ENCODE data around the gene PRODH.
"Not testable (repeated sequence)": the region's sequence is repeated elsewhere in the genome, so short reads cannot be mapped to it uniquely, and the experiment has no call there.

PRODH gene

DNA sequence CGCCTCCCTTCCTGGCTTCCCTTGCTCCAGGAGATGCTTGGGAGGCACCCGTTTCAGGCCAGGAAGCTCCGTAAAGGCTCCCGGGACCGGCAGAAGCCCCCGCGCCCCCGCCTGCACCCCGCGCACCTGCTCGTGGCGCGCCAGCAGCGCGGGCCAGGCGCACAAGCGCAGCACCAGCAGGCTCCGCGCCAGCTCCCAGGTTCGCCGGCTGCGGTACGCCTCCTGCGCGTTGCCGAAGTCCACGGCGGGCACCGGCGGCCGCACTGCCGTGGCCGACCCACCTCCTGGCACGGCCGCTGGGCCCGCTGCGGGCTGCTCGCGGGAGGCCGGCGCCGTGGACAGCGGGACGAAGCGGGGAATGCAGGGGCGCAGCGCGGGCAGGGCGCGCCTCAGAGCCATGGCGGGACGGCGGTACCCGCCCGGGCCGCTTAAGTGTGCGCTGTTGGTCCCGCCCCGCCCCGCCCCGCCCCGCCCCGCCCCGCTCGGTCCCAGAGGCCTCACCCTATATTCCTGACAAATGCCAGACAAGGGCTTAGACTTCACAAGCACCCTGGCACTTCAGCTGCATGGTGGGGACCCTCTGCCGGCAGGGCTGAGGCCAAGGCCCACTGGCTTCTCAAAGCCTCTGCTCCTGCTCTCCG is at the start of gene PRODH:
TSS of gene PRODH (minus strand) at position 405 of the 641 bp plus-strand sequence. CDS start at position 399, 6 bp downstream.
- DNase-seq: no peak

DNA sequence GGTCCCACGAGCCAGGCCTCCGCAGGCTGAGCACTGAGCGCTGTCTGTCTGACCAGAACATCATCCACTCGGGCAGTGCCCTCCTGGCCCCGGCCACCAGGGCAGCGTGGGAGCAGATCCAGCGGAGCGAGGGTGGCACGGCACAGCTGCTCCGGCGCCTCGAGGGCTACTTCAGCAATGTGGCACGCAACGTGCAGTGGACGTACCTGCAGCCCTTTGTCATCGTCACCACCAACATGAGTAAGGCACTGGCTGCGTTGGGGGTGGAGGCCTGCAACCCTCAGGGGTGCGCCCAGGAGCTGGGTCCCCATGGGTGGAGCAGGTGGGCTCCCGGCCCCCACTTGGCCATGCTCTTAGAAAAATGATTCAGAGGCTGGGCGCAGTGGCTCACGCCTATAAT is 49.7 kb upstream of the PRODH start:
- no peak for DNase-seq

- DNase-seq: no peak
These were observed 48.5 kb upstream of the PRODH start for GRCh38 chr22:18984564-18984963.

DNA sequence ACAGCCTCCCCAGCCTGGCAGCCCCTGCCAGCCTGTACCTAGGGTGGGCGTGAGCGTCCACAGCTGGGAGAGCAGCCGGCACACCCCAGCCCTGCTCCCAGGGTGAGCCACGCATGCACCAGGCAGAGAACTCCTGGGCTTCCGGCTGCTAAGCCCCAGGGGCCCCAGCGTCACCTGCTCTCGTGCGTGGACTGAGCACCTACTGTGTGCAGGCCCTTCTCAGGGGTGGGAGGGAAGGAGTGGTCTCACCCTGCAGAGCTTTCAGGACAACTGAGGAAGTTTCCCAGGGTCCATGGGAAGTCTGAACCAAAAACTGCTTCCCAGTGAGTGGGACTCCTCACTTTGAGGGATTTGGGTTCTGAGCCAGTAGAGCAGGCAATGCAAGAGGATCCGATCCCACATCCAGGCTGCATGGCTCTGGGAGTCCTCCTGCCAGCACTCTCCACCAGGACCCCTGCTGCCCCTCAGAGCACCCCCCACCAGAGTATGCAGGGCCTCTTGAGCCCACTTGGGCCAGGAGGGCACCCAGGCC is 47.1 kb upstream of the PRODH start:
- no peak for DNase-seq

- no peak for DNase-seq
These were observed 44.7 kb upstream of the PRODH start for GRCh38 chr22:18980829-18981228.

DNA sequence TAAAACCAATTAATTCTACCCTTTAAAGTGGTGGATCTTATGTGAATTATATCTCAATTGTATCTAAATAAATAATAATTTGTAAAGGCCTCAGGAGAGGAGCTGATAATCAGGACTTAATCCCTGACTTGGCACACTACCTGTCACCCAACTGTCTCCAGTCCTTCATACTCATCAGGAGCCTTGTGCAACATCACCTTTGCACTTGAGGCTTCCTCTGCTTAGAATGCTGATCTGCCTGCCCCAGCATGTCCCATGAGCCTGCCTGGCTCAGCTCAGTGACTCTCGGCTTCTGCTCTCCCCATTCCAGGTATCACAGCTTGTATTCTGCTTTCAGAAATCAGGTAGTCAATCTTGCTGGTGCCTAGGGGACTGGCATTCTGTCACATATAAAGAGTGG is 43.9 kb upstream of the PRODH start:
- DNase-seq: no peak

DNA sequence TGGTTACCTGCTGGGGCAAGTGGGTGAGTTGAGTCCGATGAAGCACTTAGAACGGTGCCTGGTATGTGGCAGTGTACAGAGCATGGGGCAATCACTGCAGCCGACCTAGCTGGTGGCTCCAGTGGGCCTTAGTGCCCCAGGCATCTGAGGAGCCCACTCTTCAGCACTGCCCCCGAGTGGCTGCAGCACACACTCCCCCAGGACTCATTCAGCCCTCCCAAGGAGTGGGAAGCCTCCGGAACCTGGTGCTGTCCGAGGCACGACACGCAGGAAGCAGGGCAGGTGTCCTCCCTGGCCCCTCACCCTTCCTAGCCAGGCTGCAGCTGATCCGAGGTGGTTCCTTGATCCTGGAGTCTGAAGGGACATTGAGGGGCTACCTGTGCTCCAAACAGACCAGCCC is 42.4 kb upstream of the PRODH start:
- no peak for DNase-seq

GRCh38 chr22:18977824-18978425 is 41.8 kb upstream of the PRODH start:
- DNase-seq: no peak

- no peak for DNase-seq
These were observed 40.2 kb upstream of the PRODH start for GRCh38 chr22:18976197-18976751.

GRCh38 chr22:18975434-18976196 is 39.5 kb upstream of the PRODH start:
- DNase-seq: no peak

GRCh38 chr22:18974477-18975180 is 38.5 kb upstream of the PRODH start:
- DNase-seq: no peak

DNA sequence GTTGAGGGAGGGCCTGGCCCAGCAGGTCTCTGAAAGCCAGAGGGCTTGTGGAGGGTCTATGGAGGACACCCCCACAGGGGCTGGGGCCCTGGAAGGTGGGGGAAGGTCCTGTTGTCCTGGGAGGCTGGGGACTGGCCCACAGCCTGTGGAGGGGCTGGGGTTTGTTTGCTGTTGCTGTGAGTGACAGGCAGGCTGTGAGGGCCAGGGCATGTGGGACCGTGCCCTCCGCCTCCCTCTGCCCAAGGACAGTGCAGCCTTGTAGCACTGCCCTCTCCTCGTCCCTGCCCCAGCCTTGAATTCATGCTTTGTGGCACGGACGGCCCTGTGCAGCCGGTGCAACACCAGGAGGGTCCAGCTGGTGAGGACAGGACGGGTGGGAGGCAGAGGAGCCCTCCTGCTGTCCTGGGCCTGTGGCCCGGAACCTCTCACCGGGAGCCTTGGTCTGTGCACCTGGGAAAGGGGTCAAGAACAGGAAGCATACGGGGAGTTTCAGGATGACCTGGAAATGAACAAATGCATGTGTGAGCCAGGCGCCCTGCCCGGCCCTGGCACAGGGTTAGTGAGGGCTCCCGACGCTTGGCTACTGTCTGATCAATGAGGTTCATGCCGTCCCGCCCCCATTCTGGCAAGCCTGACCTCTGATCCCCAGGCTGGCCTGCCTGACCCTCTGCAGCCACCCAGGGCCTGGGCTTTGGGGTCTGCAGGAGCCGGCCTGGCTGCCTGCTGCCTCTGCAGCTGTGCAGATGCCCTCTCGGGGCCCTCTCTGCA is 37.4 kb upstream of the PRODH start:
- no peak for DNase-seq

DNA sequence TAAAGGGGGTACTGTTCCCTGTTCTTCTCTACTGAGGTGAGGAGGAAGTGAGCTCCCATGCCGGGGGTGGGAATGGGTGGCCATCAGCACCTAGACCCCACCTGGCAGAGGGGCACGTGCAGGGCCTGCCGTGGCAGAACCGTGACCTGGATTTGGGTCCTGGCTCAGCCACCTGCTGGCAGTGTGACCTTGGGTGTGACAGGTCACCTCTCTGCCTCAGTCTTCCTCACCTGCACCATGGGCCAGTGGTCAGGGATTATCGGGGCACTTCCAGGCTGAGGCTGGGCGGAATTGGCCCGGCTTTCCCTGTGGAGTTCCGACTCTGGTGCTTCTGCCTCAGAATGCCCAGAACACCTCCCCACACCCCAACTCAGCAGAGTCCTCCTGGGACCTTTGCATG is 36.5 kb upstream of the PRODH start:
- DNase-seq: not testable (repeated sequence)

DNA sequence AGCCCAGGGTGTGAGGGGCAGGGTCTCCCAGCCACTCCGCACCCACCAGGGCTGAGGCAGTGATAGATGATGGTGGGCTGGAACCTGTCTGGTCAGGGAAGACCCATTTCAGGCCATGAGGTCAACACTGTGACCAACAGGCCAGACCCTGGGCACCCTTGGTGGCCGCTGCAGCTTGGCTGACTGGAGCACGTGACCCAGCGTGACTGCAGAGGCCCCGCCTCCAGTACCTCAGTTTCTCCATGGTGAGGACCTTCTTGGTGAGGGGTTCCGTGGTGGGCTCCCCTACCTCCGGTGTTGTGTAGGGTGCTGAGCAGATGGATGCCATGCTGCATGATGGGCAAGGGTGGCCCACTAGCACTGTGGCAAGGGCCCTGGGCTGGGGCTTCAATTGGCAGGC is 35.9 kb upstream of the PRODH start:
- not testable (repeated sequence) for DNase-seq

DNA sequence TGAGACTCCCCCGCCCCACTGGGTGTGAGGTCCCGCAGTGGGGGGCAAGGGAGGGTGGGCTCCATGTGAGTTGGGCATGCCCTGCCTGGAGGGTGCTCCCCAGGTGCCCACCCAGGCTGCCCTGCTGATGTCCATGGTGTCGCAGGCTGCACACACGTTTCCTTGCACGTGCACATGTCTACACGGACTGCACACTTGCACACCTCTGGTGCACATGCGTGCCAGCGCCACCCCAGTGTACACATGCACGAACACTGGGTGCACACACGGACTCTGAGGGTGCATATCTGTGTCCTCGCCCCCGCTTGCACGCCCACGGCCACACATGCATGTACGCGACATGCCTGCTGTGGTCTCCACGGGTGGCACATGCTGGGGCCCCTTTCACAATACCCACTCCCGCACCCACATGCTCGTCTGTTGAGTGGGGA is 35.2 kb upstream of the PRODH start:
- DNase-seq: no peak

GRCh38 chr22:18970948-18971315 is 34.8 kb upstream of the PRODH start:
- no peak for DNase-seq

DNA sequence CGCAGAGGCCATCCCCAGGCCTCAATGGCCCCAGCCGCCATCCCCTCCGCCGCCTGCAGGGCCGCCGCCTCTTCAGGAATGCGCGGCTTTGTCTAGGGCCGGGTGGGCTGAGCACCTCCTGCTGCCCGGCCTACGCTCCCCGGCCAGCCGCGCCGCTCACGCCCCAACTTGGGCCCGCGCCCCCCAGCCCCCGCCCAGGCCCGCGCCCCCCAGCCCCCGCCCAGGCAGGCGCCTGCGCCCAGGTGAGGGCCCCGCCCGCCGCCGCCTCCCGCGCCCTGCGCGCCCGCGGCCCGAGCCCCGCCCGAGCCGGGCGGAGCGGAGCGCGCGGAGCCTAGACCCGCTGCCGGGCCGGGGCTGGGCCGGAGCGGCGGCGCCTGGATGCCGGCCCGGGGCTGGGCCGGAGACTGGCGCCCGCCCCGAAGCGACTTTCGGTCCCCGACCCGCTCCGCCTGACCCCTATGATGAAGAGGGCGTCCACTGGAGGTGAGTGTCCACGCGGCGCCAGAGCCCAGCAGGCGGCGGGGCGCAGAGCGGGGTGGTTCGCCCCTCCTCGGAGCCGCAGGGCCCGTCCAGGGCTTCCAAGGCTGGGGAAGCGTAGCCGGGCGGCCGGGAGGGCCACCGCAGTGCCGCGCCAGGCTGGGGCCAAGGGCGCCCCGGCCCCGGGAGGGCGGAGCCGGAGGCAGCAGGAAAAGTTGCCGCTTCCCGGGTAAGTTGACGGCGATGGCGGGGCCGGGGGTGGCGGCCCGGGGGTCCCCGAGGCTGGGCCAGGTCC is 34.3 kb upstream of the PRODH start:
- DNase-seq: no peak

DNA sequence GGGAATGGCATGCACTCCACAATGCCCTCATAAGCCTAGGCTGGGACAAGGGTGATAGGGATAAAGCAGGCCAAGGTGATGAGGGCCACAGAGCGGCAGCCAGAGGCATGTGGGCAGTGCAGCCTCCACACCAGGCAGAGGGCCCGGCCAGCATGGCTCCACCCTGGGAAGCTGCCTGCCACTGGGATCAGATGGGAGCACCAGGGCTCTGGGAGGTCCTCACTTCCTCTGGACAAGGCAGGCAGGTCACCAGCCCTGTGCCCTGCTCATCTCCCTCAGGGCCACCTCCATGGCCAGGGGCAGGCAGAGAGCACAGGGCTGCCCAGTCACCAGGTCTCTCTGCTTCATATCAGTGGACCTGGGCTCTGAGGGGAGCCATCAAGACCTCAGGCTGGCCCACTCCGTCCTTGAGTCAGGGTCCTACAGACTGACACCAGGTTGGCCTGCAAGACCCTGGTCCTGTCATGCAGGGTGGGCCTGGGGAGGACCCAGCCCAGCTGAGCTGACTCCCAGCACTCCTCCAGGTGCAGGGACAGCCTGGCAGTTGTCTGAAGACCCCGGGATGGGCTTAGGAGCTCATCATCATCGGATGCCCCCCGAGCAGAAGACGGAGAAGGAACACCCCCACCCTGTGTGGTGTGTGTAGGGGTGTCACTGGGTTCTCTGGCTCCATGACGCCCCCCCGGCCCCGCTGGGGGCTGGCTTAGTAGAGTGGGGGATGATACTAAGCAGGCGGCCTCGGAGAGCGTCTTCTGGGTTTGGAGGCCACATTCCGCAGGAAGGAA is 33.3 kb upstream of the PRODH start:
- DNase-seq: not testable (repeated sequence)

DNA sequence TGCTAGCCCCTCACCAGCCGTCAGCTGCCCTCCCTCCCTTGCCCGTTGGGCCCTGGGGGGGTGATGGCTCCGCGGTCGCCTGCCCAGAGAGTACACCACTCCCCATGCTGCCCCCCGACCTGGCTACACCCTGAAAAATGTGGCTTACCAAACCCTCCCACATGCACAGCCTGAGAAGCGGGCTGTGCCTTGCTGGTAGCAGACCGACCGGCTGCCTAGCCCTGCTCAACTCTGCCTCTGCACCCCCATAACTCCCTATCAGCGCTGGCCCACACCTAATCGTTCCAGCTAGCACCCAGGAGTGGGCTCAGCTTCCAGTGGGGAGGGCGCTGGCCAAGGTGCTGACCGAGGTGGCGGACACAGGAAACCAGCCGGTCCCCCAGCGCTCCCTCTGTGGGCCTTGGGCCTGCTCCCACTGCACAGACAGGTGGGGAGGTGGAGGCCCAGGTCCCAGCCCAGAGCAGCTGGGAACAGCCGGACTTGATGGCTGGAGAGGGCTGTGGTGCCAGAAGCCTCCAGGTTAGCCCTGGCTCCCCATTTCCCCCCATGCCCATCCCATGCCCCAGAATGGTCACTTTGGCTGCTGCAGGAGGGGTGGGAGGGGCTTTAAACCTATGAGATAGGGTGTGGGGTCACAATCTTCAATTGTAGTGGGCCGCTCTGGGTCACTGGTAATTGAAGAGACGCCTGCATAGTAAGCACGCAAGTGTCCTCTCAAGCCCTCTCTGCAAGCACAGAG is 32.1 kb upstream of the PRODH start:
- DNase-seq: peak in 1 of 2 experiments; percentile 2
